ENCODE results near the gene BLZF1.
A peak's percentile ranks its signal among the peaks of the same experiment; 100 is the strongest.
"Not testable (repeated sequence)": the region's sequence is repeated elsewhere in the genome, so short reads cannot be mapped to it uniquely, and the experiment has no call there.

Gene BLZF1

GRCh38 chr1:169361281-169361680, 6.7 kb upstream of the BLZF1 start:
- no peak for FAIRE-seq

- FAIRE-seq: no peak
Measured at GRCh38 chr1:169363046-169363730, 4.8 kb upstream of the BLZF1 start.

DNA sequence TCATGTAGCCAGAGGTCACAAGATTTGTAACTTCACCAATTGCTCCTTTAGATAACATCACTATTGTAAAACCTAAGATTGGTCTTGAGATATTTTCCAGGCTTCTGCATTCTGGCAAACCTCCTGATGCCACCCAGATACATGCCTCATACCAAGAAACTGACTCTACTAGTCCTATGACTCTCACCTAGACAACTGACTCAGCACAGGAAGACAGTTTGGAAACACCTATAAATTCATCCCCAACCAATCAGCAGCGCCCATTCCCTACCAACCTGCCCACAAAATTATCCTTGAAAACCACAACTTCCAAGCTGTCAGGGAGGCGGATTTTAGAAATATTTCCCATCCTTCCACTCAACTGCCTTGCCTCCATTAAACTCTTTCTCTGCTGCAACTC, 3.0 kb upstream of the BLZF1 start:
- FAIRE-seq: no peak

DNA sequence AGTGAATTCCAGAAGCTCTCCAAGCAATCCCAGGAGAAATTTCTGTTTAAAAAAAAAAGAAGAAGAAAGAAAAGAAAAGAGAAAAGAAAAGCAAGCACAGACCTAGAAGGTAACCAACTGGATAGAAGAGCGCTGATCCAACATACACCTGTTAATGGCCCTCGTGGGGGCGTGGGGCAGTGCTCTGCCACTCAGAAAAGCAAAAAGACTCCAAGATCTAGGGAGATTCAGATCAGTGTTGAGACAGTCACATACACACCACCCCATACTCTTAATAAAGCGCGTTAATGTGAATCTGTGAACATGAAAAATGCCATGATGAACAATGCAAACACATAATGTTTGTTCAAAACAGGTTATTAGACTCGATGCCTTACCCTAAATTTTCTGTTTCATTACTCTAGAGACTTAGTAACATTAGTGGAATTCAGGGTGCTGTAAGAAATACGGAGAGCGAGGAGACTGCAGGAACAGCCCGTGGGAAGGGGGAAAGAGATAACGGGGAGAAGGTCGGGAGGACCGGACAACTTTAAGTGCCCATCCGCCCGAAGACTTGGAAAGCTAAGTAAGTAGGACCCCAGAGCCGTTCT, 804 bp upstream of the BLZF1 start:
- no peak for FAIRE-seq

GRCh38 chr1:169368406-169368769, 393 bp downstream of the BLZF1 start:
- no peak for FAIRE-seq

- no peak for FAIRE-seq
Measured at GRCh38 chr1:169371404-169371803, 3.4 kb downstream of the BLZF1 start.

- FAIRE-seq: no peak
Measured at GRCh38 chr1:169381162-169381561, 13.2 kb downstream of the BLZF1 start.

DNA sequence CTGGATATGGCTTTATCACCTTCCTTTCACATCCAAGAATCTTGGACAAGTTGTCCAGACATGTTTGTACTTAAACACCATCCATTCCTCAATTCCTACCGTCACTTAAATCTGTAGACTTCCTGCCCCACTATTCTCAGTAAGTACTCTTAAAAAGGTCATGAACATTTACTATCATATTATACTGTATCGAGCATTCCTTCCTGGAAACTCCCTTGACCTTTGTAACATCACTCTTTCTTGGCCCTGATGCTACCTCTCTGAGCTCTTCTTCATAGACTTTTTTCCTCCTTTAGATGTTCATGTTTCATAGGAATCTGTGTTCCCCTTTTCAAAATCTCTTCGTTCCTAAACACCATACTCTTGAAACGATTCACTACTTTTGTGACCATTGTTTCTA, 15.5 kb downstream of the BLZF1 start:
- no peak for FAIRE-seq

GRCh38 chr1:169387399-169387798, 19.4 kb downstream of the BLZF1 start:
- FAIRE-seq: peak; percentile 3

GRCh38 chr1:169390303-169390702, 22.3 kb downstream of the BLZF1 start:
- no peak for FAIRE-seq

DNA sequence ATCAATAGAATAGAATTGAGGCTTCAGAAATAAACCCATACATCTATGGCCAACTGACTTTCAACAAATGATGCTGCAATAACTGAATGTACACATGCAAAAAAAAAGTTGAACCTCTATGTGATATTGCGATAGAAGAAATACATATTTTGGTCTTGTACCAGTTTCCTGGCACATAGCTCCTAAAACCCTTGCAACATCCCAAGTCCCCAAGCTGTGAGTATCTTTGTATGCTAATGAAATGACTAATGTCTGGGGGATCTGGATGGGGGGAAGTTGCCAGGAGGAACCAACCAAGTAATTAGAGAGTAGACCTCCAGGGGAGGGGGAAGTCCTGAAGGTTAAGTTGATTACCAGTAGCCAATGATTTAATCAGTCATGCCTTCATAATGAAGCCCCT, 24.4 kb downstream of the BLZF1 start:
- FAIRE-seq: no peak

DNA sequence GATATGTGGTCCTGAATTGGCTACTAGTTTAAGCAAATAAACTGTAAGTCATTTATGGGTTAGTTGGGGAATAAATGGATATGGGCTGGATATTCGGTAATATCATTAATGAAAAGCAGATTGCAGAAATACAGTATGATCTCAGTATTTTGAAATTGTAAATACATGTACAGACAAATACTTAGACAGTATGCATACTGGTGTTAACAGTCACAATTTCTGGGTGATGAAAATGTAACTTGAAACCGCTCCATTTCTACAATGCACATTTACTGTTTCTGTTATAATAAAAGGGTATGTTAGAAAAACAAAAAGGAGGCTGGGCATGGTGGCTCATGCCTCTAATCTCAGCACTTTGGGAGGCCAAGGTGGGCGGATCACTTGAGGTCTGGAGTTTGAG, 28.0 kb downstream of the BLZF1 start:
- FAIRE-seq: no peak

DNA sequence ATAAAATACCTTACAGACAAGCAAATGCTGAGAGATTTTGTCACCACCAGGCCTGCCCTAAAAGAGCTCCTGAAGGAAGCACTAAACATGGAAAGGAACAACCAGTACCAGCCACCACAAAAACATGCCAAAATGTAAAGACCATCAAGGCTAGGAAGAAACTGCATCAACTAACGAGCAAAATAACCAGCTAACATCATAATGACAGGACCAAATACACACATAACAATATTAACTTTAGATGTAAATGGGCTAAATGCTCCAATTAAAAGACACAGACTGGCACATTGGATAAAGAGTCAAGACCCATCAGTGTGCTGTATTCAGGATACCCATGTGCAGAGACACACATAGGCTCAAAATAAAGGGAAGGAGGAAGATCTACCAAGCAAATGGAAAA, 34.6 kb downstream of the BLZF1 start:
- not testable (repeated sequence) for FAIRE-seq

GRCh38 chr1:169408340-169408739, 40.3 kb downstream of the BLZF1 start:
- FAIRE-seq: not testable (repeated sequence)

DNA sequence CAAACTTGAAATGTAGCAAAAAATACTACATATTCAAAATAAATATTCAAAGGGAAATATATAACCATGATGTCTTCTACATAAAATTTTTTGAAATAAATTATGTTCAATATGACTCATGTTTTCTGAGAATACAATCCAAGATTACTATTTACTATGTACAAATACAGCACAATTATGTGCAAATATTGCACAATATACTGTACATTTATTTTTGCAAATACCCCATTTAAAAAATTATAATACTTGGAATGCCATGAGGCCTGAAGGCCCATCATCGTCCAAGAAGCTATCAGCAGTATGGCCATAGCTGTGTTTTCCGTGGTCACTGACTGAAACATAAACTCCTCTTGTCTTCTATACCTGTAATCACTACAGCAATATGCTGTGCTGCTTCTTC, 47.0 kb downstream of the BLZF1 start:
- FAIRE-seq: no peak

DNA sequence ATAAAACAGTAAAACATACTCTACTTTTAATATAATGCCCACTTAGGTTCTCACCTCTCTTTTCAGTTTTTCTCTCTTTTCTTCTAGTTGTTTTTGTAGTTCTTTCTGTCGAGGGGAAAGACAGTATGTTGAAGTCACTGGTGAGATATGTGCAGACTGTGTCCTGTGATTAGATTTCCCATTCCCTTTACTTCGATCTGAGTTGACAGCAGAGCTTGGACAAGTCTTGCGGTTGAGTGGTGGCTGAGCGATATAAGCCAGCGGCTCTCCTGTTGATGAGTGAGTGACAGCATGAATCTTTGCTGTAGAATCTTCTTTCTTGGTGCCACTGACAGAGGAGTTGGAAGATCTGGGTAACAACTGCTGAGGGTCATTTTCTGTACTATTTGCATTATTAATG, 53.3 kb downstream of the BLZF1 start:
- FAIRE-seq: no peak

DNA sequence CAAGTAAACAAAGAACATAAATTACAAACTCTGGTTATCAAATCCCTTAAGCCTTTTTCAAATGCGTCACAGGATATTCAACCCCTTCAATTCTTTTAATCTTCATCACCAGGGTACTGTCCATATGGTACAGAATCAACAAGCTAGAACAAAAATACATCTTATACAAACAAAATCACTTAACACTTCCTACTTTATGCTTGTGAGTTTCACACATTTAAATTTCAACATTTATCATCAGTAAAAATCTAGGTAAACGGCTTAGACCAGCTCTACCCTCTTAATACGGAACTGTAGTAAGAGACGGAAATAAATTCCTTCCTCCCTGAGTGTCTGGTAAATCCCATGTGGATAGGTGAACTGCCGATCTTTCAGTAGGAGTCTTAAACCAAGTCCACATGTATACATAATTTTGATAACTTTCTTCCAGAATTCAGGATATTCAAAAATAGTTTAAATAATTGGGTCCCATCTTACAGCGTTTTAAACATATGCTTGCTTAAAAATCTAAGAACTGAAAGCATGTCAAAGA, 58.2 kb downstream of the BLZF1 start:
- FAIRE-seq: no peak

DNA sequence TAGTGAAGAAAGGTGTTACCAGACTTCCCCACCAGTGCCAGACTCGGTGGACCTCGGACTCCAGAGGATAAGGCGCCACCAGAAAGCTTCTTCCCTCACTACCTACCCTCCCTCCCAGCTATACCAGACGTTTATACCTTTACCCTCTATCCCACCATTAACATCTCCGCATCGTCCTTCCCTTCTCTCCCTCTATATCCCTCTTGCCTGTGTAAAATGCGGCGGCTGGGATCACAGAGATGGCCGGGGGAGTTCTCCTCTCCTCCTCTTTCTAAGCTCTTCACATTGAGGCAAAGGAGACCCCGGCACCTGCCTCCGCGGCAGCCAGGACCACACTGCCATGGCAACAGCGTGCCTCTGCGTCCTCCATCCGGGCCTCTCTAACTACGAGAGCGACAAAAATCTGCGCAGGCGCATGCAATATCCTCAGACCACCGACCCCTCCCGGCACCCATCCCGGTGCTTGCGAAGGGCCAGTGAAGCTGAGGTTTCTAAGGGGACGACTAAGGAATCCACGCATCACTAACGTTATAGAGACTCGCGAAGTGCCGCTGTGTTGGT, 59.2 kb downstream of the BLZF1 start, which contains the start of gene CCDC181:
Gene CCDC181, minus strand, starts transcription at position 394 of the 561 bp plus-strand sequence. CDS start 2,547 bp downstream, outside the sequence.
- no peak for FAIRE-seq

All from A204.1 (cell line).